Upper lobe of left lung (tissue), 6 donors: ENCODE measurements around the gene FBXO8. TPM values are rescaled to one million over a fixed set of nuclear protein-coding genes. Genes with fewer than 3 reads are reported as not detected.
"Not testable (repeated sequence)": the region's sequence is repeated elsewhere in the genome, so short reads cannot be mapped to it uniquely, and the experiment has no call there.

Experiments used
- ATAC-seq, 2 donors: fragments of 200-7000 bp; cut with Tn5 transposase; one replicate each; pipeline ENCODE4 v1.9.1; 2022; ENCODE audit warnings: mild to moderate bottlenecking in 2 of 2, moderate library complexity in 2 of 2; ENCODE audit not compliant: low FRiP score in 2 of 2
- DNase-seq, 2 donors: peaks; one replicate each; pipeline ENCODE4 v3.0.0-alpha.2; 2019 to 2020
- H3K27ac ChIP-seq, 4 donors: fragments of 200-600 bp; sonication (generic); one replicate each; pipeline ENCODE4 v1.5.1; 2016 to 2019
- H3K27me3 ChIP-seq, 4 donors: fragments of 200-600 bp; sonication (generic); one replicate each; pipeline ENCODE4 v1.5.1; 2017 to 2019
- H3K36me3 ChIP-seq, 4 donors: fragments of 200-600 bp; sonication (generic); one replicate each; pipeline ENCODE4 v1.5.1; 2016 to 2019
- H3K4me1 ChIP-seq, 4 donors: fragments of 200-600 bp; sonication (generic); one replicate each; pipeline ENCODE4 v1.5.1; 2018 to 2019
- H3K4me3 ChIP-seq, 4 donors: fragments of 200-600 bp; sonication (generic); one replicate each; pipeline ENCODE4 v1.5.1; 2017 to 2019; ENCODE audit warnings: mild to moderate bottlenecking in 2 of 4, moderate library complexity in 1 of 4
- H3K9me3 ChIP-seq, 4 donors: fragments of 200-600 bp; sonication (generic); one replicate each; pipeline ENCODE4 v1.5.1; 2018 to 2019
- EP300 ChIP-seq, 4 donors: sonication (generic); formaldehyde crosslinking; IDR thresholded peaks; one replicate each; pipeline ENCODE4 v1.5.1; 2017; ENCODE audit warnings: antibody characterized with exemption in 4 of 4, control low read depth in 2 of 4
- POLR2A ChIP-seq, 4 donors: fragments of 450-650 bp; IDR thresholded peaks; one replicate each; pipeline ENCODE4 v1.5.1; 2016 to 2017; ENCODE audit warnings: antibody characterized with exemption in 4 of 4, mild to moderate bottlenecking in 2 of 4
- POLR2AphosphoS5 ChIP-seq, 2 donors: sonication (generic); formaldehyde crosslinking; IDR thresholded peaks; one replicate each; pipeline ENCODE4 v1.5.1; 2017; ENCODE audit warnings: antibody characterized with exemption in 2 of 2
- WGBS, 2 donors: methylation state at CpG; one replicate each; pipeline ENCODE4 v1.1.5; 2017 to 2018; 5-methylcytosine and 5-hydroxymethylcytosine counted together
- total RNA-seq, 6 donors: library from RNA; depleted of rRNA in 4 of 6; stranded (reverse); fragments of >200 nt in 4 of 6; gene quantifications; one replicate each; pipeline versions ENCODE4 v1.1.0 to v1.2.1, GENCODE V29; 2016 to 2021
- TF ChIP-seq, protein P1 (sequence below), 6 experiments: fragments of 450-650 bp in 4 of 6; fragments of 200-600 bp in 2 of 6; sonication (generic) in 2 of 6; IDR thresholded peaks; one replicate each; pipeline ENCODE4 v1.5.1; 2016 to 2019; ENCODE audit warnings: antibody characterized with exemption in 6 of 6
- donor health status: DM: no; HTN: no; CAD: no; lungs with moderate emphysema.
- donor health status: DM: no; HTN: yes; CAD: no; lungs with severe emphysema.

FBXO8 gene
- total RNA-seq, 6 donors from 2014 or later, result 13.5 to 48.9 (median 26.1) TPM

DNA sequence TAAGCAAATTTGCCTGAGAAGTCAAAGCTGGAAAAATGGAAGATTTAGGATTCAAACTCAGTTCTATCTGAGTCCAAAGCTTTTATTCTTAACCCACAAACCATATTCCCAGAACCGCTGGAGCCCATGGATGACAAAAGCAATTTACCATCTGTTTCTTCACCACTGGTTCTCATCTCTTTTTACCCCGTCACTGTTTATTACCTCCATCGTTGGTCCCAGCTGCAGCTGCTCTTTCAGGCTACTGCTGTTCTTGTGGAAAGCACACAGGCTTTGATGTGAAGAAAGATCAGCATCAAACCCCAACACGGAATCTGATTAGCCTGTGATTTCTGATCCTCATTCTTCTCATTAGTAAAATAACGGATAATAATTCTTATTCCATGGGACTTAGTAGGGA lies 9.5 kb downstream of the FBXO8 start:
- Histone ChIP-seq H3K9me3 (no peaks in the 10 kb centered on the region), H3K27ac (no peak overlapping the region), H3K27me3 (no peaks in the 10 kb centered on the region), H3K4me1 (peaks cover 0 to 14% (median 5%) of the 10 kb centered on the region in 4 donors), H3K36me3 (no peaks in the 10 kb centered on the region), H3K4me3 (no peak overlapping the region)
- ATAC-seq (no peak), DNase-seq (no peak)
- no peak for TF ChIP-seq POLR2A (IDR thresholded peaks at IDR 0.05)
- no peak for TF ChIP-seq POLR2AphosphoS5 (IDR thresholded peaks at IDR 0.05)
- TF ChIP-seq, protein P1, sequence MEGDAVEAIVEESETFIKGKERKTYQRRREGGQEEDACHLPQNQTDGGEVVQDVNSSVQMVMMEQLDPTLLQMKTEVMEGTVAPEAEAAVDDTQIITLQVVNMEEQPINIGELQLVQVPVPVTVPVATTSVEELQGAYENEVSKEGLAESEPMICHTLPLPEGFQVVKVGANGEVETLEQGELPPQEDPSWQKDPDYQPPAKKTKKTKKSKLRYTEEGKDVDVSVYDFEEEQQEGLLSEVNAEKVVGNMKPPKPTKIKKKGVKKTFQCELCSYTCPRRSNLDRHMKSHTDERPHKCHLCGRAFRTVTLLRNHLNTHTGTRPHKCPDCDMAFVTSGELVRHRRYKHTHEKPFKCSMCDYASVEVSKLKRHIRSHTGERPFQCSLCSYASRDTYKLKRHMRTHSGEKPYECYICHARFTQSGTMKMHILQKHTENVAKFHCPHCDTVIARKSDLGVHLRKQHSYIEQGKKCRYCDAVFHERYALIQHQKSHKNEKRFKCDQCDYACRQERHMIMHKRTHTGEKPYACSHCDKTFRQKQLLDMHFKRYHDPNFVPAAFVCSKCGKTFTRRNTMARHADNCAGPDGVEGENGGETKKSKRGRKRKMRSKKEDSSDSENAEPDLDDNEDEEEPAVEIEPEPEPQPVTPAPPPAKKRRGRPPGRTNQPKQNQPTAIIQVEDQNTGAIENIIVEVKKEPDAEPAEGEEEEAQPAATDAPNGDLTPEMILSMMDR (IDR thresholded peaks at IDR 0.05), result no peak
- TF ChIP-seq EP300 (IDR thresholded peaks at IDR 0.05), result no peak
- WGBS, 2 donors, result 90 to 92% methylated on average over 5 of the region's 5 CpGs

DNA sequence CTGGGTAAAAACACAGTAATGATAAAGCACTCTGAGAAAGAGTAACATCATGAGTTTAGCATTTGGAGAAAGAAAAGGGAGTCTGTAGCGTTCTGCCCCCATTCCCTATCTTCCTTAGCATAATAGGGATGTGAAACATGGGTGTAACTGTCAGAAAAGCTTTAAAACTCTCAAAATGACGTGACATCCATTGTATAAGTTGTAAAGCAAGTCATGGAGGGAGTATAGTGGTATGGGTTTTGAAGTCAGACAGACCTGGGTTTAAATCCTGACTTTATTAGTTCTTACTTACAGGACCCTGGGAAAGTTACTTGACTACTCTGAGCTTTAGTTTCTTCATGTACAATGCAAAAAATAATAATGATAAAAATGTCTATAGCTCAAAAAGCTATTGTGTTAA lies 17.1 kb downstream of the FBXO8 start:
- Histone ChIP-seq H3K36me3 (peaks cover 0 to under 1% (median 0%) of the 10 kb centered on the region in 4 donors), H3K27ac (no peak overlapping the region), H3K4me3 (no peak overlapping the region), H3K4me1 (peaks cover 0 to 2% (median 0%) of the 10 kb centered on the region in 4 donors), H3K27me3 (no peaks in the 10 kb centered on the region), H3K9me3 (no peaks in the 10 kb centered on the region)
- TF ChIP-seq POLR2AphosphoS5 (IDR thresholded peaks at IDR 0.05) (no peak), EP300 (IDR thresholded peaks at IDR 0.05) (no peak), POLR2A (IDR thresholded peaks at IDR 0.05) (no peak)
- TF ChIP-seq, protein P1 (IDR thresholded peaks at IDR 0.05), result no peak
- DNase-seq, result no peak
- ATAC-seq, result no peak
- 48 to 64% methylated on average over 2 of the region's 2 CpGs for WGBS, 2 donors

DNA sequence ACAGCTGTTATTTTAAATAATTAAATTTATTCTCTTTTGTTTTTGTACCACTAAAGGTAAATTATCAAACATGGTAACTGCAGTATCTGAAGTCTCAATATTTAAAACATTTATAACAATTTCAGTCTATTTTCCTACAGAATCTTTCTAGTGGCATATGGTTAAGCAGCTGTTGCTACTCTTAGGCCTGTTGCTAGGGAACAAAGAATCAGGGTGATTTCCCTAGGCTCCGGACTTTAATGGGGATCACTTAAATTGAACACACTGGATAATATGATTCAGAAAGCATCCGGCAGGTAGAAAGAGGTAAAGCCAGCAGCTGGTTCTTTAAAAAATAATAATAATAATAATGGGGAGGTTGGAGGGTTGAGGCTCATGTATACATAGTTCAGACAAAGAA lies 17.6 kb downstream of the FBXO8 start:
- H3K36me3 ChIP-seq, result peaks cover 0 to 3% (median 0%) of the 10 kb centered on the region in 4 donors
- no peak for ATAC-seq
- no peak for DNase-seq
- H3K27ac ChIP-seq, result no peak overlapping the region
- TF ChIP-seq POLR2A (IDR thresholded peaks at IDR 0.05), result no peak
- TF ChIP-seq EP300 (IDR thresholded peaks at IDR 0.05), result no peak
- no peak for TF ChIP-seq POLR2AphosphoS5 (IDR thresholded peaks at IDR 0.05)
- TF ChIP-seq, protein P1 (IDR thresholded peaks at IDR 0.05), result no peak
- H3K4me1 ChIP-seq, result peaks cover 0 to 5% (median 1%) of the 10 kb centered on the region in 4 donors
- H3K9me3 ChIP-seq, result no peaks in the 10 kb centered on the region
- no peaks in the 10 kb centered on the region for H3K27me3 ChIP-seq
- H3K4me3 ChIP-seq, result no peak overlapping the region
- 76% methylated on average over 2 of the region's 2 CpGs for WGBS, 2 donors

DNA sequence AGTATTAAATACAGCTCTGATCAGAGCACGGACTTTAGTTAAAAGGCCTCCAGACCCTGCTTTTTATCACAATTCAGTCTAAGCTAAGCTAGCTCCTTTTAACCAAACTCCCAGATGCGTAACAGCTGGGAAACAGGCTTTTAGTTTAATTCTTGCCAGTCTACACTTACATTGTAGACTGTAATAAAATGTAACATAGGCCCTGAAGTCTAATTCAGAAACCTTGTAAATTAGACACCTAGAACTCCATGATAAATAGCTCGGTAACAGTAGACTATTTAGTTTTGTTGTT lies 20.1 kb downstream of the FBXO8 start:
- TF ChIP-seq EP300 (IDR thresholded peaks at IDR 0.05), result no peak
- TF ChIP-seq POLR2A (IDR thresholded peaks at IDR 0.05), result no peak
- TF ChIP-seq POLR2AphosphoS5 (IDR thresholded peaks at IDR 0.05), result no peak
- TF ChIP-seq, protein P1 (IDR thresholded peaks at IDR 0.05), result no peak
- WGBS, 2 donors, result 93% methylated on average over 3 of the region's 3 CpGs
- peaks cover 0 to 10% (median 6%) of the 10 kb centered on the region in 4 donors for H3K4me1 ChIP-seq
- no peak overlapping the region for H3K27ac ChIP-seq
- H3K36me3 ChIP-seq, result peaks cover 0 to 6% (median 0%) of the 10 kb centered on the region in 4 donors
- ATAC-seq (no peak), DNase-seq (no peak)
- no peaks in the 10 kb centered on the region for H3K9me3 ChIP-seq
- H3K27me3 ChIP-seq, result no peaks in the 10 kb centered on the region
- H3K4me3 ChIP-seq, result no peak overlapping the region

DNA sequence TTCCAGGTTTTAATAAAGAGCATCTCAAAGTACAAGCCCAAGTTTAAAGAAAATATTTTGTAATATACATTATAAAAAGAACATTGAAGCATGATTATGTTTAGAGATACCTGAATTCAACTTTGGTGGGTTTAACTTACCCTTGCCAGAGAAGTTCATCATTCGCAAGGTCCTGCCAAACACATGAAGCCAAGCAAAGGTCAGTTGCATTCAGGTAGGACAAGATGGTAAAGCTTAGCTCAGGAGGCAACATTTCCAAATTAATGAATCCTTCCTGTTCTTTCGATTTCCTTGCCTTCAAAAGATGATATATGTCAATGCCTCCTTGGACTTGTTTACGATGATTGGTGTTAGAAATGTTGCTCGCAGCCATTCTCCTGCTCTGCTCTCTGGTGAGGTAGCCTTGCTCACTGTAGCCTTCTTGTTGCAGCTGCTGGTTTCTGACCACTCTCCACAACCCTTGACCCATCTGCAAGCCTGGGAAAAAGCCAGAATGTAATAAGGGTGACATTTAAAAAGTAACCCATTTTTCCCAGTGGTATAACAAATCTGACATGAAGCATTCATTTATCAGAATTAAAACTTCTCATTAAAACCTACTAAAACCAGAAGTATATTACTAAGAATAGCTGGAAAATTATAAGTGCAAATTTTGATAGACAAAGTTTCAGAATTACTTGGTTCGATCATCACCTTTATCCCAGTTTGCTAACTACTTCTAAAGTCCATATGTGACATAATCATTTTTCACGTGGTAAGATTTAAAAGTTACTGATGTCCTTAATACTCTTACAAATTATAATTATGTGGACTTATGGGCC lies 20.6 kb downstream of the FBXO8 start:
- WGBS, 2 donors, result 83% methylated on average over 6 of the region's 6 CpGs
- peaks cover 0 to 10% (median 6%) of the 10 kb centered on the region in 4 donors for H3K4me1 ChIP-seq

DNA sequence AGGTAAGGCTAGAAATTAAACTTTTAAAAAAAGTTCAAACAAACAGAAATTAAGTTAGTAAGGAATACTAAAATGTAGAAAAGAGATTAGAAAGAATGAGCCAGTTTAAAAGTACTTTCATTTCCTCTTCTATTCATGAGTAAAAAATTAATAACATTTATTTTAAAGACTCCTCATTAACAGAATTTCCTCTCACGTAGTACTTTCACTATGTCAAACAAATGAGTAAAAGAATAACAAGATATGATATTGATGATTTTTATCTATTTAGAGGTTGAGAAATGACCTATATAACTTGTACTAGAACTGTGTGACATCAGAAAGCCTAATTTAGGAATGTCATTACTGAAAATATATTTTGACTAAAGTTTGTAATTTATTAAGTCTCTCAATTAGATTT lies 22.0 kb downstream of the FBXO8 start:
- not testable (repeated sequence) for H3K9me3 ChIP-seq, DNase-seq, H3K27ac ChIP-seq, ATAC-seq, H3K4me3 ChIP-seq, H3K27me3 ChIP-seq
- WGBS, 2 donors, result 45 to 58% methylated on average over 1 of the region's 1 CpG
- peaks cover 0 to 14% (median 0%) of the 10 kb centered on the region in 4 donors for H3K36me3 ChIP-seq
- H3K4me1 ChIP-seq, result peaks cover 2 to 10% (median 8%) of the 10 kb centered on the region in 4 donors

More for the DNA sequence above, 20.6 kb downstream of the FBXO8 start:
- H3K27me3 ChIP-seq, result no peaks in the 10 kb centered on the region
- TF ChIP-seq EP300 (IDR thresholded peaks at IDR 0.05), result no peak
- TF ChIP-seq POLR2A (IDR thresholded peaks at IDR 0.05), result no peak
- TF ChIP-seq, protein P1 (IDR thresholded peaks at IDR 0.05), result no peak
- no peak for TF ChIP-seq POLR2AphosphoS5 (IDR thresholded peaks at IDR 0.05)
- no peak for ATAC-seq
- H3K27ac ChIP-seq, result no peak overlapping the region
- no peaks in the 10 kb centered on the region for H3K9me3 ChIP-seq
- no peak overlapping the region for H3K4me3 ChIP-seq
- DNase-seq, result no peak
- peaks cover 0 to 6% (median 0%) of the 10 kb centered on the region in 4 donors for H3K36me3 ChIP-seq
